ENCODE results near the gene LSM4. TPM values are rescaled to one million over a fixed set of nuclear protein-coding genes. Genes with fewer than 3 reads are reported as not detected.

The LSM4 gene
- polyA plus RNA-seq, 1 donor, result 87.8 TPM

DNA sequence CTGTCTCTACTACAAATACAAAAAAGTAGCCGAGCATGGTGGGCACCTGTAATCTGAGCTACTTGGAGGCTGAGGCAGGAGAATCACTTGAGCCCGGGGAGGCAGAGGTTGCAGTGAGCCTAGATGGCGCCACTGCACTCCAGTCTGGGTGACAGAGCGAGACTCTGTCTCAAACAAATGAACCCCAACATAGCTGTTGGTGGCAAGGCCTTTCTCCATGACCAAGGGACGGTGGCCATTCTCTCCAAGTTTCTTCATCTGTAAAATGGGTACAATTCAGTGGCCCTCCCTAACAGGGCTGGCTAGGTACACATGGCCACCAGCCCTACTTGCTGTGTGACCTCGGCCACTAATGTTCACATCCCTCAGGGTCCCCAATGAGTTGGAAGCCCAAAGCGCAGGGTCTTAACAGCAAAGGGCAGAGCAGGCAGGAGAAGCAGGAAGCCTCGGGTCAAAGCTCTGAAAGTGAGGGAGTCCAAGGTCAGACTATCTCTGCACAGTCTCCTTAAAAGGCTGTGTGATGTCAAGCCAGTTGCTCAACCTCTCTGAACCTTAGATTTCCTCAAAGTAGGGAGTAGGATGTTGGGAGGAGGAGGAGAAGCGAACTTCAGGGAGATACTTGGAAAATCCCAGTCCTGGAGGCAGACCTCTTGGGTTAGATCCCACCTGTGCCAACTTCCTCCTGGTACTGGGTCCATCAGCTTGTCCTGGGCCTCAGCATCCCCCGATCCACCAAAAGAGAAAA is 44.2 kb downstream of the LSM4 start:
- DNase-seq (ENCODE audit: low read depth), result no peak

DNA sequence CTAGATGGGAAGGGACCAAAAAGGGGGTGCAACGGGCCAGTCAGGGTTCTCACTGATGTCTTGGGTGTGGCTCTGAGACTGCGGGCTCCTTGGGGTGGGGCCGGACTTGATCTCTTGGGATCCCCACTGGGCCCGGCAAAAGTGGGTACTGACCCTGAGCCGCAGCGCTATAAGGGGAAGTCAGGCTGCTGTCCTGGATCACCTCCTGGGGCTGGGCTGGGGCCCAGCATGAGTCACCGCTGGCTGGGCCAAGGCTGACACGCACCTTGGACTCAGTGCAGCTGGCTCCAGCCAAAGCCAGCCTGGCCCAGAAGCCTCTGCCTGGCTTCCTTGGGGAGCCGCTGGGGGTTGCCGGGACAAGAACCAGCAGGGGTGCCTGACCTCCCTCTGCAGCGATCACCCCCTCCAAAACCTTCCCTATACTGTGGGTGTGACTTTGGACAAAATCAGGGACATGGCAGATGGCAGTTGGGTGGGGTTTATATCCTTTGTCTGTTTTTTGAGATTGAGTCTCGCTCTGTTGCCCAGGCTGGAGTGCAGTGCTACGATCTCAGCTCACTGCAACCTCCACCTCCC is 48.0 kb downstream of the LSM4 start:
- DNase-seq (ENCODE audit: low read depth), result no peak

GRCh38 chr19:18274219-18274780 is 48.6 kb downstream of the LSM4 start, which contains the start of gene IQCN:
TSS of gene IQCN (minus strand) at chr19:18274452. CDS start at chr19:18269478, 4,974 bp downstream.
- no peak for DNase-seq (ENCODE audit: low read depth)

DNA sequence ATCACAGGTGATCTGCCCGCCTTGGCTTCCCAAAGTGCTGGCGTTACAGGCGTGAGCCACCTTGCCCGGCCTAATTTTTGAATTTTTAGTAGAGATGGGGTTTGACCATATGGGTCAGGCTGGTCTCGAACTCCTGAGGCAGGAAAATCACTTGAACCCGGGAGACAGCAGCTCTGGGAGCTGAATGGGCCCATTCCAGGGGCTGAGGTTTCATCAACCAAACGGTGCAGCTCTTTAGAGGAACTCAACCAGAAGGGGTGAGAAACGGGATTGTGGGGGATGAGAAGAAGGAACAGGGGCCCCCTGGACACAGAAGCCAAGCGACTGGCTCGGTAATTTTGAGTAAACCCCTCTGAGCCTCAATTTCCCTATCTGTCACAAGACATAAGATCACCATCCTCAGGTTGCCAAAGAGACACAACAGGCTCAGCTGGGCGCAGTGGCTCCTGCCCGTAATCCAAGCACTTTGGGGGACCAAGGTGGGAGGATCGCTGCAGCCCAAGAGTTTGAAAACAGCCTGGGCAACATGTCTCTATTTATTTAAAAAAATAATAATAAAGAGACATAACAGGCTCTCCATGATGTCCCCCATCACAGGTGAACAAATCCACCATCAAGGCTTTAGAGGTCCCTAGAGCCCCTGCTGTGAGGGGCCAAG is 49.2 kb downstream of the LSM4 start:
- no peak for DNase-seq (ENCODE audit: low read depth)

- DNase-seq (ENCODE audit: low read depth), result no peak
Measured at GRCh38 chr19:18271433-18271841, 51.4 kb downstream of the LSM4 start.

DNA sequence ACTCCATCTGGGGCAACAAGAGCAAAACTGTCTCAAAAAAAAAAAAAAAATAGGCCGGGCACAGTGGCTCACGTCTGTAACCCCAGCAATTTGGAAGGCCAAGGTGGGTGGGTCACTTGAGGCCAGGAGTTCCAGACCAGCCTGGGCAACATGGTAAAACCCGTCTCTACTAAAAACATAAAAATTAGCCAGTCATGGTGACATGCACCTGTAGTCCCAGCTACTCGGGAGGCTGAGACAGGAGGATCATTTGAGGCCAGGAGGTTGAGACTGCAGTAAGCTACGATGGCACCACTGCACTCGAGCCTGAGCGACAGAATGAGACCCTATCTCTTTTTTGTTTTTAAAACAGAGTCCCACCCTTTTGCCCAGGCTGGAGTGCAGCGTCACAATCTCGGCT is 52.5 kb downstream of the LSM4 start:
- no peak for DNase-seq (ENCODE audit: low read depth)

DNA sequence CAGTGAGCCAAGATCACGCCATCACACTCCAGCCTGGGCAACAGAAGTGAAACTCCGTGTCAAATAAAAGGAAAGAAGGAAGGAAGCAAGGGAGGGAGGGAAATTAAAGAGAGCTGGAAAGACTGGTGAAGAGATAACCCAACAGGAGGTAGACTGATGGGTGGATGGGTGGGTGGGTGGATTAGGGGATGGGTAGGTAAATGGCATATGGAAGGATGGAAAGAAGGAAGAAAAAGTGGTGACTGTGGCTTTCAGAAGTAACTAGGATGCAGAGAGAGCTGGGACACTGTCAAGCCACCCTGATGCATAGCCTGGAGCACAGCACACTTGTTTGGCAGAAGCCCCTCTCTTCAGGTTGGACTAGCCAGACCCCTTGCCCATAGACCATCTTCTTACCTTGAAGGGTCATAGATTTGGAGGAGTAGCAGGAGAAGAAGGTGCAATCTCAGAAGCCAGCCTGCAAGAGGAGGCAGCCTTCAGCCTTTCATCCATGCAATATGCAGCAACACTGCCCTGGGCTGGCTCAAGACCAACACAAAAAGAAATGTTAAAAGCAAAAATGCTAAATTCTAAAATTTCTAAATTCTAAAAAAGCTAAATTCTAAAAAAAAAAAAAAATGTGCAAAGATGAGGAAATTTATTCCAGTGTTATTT is 53.7 kb downstream of the LSM4 start:
- DNase-seq (ENCODE audit: low read depth), result no peak

GRCh38 chr19:18266771-18267686 is 55.8 kb downstream of the LSM4 start:
- no peak for DNase-seq (ENCODE audit: low read depth)

DNA sequence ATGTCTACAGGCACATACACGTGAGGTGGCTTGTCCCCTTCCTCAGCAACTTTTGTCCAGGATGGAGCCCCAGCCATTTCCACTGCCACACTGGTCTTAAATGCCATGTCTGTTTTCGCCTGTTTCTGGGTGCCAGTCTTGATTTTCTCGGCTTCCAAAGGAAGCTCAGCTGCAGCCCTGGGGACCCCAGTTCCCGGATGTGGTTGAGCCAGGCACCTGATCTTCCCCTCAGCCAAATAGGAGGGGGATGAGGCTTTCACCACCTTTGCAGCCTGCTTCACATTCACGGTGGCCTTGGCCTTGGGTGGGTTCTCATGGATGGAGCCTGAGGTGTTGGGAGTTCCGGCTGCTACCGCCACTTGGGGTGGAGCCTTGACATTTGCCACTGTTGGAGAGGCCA is 57.3 kb downstream of the LSM4 start:
- no peak for DNase-seq (ENCODE audit: low read depth)

GRCh38 chr19:18264971-18265540 is 57.8 kb downstream of the LSM4 start:
- no peak for DNase-seq (ENCODE audit: low read depth)

- no peak for DNase-seq (ENCODE audit: low read depth)
Measured at GRCh38 chr19:18264137-18264854, 58.6 kb downstream of the LSM4 start.

- no peak for DNase-seq (ENCODE audit: low read depth)
Measured at GRCh38 chr19:18263324-18264136, 59.3 kb downstream of the LSM4 start.

GRCh38 chr19:18262917-18263316 is 60.0 kb downstream of the LSM4 start:
- DNase-seq (ENCODE audit: low read depth), result no peak

DNA sequence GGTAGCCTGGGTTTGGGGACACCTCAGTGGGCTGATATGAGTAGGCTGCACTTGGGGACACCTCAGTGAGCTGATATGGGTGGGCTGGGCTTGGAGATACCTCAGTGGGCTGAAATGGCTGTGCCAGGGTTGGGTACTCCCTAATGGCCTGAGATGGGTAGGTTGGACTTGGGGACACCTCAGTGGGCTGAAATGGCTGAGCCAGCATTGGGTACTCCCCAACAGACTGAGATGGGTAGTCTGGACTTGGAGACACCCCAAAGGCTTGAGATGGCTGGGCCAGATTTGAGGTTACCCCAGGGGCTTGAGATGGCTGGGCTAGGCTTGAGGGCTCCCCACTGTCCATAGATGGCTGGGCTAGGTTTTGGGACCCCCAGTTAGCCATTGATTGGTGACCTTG is 60.7 kb downstream of the LSM4 start:
- DNase-seq (ENCODE audit: low read depth), result no peak

- DNase-seq (ENCODE audit: low read depth), result no peak
Measured at GRCh38 chr19:18261474-18261873, 61.4 kb downstream of the LSM4 start.

DNA sequence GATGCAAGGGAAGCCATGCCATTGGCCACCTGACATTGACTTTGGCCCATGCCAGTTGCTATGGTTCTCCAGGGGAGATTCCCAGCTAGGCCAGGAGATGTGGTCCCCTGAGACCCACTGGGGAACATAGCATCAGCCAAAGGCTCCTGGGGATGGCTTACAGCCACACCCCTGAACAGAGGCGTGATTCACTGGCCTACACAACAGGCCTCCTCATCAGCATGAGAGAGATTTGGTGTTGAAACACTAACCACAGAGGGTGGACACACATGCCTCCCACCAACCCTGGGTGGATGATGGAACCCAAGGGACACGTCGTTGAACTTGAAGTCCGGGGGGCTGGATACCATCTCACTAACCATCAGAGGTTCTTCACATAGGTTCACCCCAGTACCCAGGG is 63.0 kb downstream of the LSM4 start:
- no peak for DNase-seq (ENCODE audit: low read depth)

DNA sequence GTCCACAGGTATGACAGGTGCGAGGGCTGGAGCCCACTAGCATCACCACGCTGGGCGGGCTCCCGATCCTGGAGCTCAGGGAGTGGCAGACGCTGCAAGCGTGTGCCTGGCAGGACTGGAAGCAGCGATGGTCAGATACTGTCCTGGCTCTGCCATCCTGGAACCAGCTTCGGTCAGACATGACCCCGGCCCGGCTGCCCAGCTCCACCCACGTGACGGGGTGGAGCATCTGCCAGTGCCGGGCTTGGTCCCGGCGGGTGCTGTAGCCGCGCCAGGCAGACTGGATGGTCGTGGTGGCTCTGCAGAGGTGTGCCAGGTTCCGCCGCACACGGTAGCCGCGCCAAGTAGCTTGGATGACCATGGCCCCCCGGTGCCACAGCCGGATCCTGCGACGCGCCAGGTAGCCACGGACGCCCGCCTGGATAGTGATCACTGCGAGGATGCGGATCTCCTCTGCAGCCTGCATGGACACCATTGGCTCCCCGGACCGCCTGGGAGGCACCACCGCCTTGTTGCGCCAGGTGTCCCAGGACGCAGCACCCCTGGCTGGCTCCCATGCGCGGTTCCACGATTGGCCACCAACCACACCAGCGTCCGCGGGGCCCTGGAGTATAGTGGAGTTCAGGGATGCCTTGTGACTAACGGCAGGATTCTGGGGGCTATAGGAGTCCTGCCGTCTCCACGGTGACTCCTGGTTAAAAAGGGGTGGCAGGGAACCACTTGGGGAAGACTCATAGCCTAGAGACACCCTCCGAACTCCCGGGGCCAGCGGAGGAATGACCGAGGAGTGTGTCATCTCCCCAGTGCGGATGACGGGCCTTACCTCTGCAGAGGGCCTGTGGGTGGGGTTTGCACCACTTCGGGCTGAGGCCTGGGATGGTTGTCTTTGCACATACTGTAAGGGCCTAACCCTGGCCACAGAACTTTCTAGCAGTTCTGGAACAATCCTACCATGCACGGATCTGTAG is 65.1 kb downstream of the LSM4 start:
- DNase-seq (ENCODE audit: low read depth), result no peak
